LNCaP clone FGC (cell line): ENCODE measurements around the gene CACNA1D.
A peak's percentile ranks its signal among the peaks of the same experiment; 100 is the strongest.
"Not testable (repeated sequence)": the region's sequence is repeated elsewhere in the genome, so short reads cannot be mapped to it uniquely, and the experiment has no call there.

Source experiments
- DNase-seq: peaks from one replicate; pipeline ENCODE4 v3.0.0-alpha.2; 2011; ENCODE audit warnings: low read depth
- H3K4me3 ChIP-seq: 2 replicates; pipeline ENCODE4 v1.5.1; 2011; ENCODE audit warnings: mild to moderate bottlenecking, low read depth, low read length, control low read depth
- TF ChIP-seq, protein P1 (sequence below): IDR thresholded peaks from 2 replicates; pipeline ENCODE4 v1.5.1; 2012; ENCODE audit warnings: mild to moderate bottlenecking; ENCODE audit not compliant: control insufficient read depth, insufficient read depth; ENCODE audit errors: extremely low read depth

The CACNA1D gene

DNA sequence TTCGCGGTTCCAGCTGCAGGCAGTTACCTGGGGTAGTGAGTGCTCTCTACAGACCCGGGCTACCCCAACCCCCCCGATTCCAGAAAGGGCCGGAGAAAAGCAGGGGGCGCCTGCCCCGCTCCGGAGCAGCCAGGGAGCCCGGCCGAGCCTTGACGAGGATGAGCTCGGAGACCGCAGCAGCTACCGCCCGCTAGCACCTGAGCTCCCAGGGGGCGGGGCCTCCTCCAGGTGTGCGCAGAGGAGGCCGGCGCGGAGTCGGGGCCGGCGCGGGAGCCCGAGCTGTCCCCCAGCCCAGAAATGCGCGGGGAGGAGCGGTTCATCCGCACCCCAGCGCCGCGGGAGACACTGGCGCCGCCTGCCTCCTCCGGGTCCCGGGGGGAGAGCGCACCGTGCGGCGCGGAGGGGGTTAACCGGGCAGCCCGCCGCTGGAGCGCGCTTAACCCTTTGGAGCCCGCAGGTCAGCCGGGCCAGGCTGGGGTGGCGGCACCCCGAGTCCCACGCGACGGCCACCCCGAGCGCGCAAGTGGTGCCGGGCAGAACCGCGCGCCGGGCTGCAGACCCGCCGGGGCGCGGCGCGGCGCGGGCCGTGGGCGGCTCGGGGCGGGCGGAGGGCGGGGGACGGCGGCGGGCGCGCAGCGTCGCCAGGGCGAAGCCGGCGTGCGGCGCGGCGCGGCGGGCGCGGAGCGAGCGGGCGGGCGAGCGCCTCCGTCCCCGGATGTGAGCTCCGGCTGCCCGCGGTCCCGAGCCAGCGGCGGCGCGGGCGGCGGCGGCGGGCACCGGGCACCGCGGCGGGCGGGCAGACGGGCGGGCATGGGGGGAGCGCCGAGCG is at the start of gene CACNA1D:
Gene CACNA1D (plus strand): TSS at position 649 of the 829 bp plus-strand sequence. CDS start 556 bp downstream, outside the sequence.
- TF ChIP-seq, protein P1, sequence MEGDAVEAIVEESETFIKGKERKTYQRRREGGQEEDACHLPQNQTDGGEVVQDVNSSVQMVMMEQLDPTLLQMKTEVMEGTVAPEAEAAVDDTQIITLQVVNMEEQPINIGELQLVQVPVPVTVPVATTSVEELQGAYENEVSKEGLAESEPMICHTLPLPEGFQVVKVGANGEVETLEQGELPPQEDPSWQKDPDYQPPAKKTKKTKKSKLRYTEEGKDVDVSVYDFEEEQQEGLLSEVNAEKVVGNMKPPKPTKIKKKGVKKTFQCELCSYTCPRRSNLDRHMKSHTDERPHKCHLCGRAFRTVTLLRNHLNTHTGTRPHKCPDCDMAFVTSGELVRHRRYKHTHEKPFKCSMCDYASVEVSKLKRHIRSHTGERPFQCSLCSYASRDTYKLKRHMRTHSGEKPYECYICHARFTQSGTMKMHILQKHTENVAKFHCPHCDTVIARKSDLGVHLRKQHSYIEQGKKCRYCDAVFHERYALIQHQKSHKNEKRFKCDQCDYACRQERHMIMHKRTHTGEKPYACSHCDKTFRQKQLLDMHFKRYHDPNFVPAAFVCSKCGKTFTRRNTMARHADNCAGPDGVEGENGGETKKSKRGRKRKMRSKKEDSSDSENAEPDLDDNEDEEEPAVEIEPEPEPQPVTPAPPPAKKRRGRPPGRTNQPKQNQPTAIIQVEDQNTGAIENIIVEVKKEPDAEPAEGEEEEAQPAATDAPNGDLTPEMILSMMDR: 0 out of 2 replicates have a peak, but pooled peaks have one; percentile 4
- H3K4me3 ChIP-seq: peak within 1 kb of the TSS; percentile 65
- no peak for DNase-seq

DNA sequence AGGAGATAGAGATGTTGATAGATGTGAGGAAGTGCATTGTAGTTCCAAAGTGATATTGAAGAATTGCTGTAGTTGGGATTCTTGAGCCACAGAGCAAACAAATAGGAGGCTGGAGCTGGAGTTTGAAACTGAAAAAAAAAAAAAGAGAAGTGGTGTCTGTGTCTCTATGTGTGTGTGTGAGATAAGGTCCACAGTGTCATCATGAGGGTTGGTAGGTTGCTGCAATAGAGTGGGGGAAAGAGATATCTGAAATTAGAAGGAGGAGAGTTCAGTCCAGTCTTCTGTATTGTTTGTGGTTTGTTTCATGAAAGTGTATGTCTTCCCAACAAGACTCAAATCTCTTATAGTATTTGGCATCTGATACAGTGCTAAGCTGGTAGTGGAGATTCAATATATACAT is 37.3 kb upstream of the CACNA1D start:
- no peak overlapping the region for H3K4me3 ChIP-seq
- no peak for DNase-seq
- TF ChIP-seq, protein P1: no peak

DNA sequence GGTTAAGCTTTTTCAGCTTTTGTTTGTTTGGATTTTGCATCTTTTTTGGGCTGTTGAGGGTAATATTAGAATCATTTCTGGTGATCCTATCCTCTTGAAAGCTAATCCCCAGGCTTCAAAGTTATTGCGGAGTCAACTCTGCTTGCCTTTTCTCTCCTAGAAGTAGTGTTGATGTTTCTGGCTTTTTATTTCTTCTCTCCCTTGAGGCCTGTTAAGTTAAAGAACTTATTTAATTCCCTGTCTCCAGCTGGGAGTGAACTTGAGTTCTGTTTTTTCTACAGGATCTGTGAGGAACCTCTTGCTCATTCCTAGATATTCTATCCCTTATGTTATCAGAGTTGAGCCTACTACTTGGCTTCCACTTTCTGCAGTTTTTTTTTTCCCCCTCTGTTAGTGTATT is 34.1 kb upstream of the CACNA1D start:
- TF ChIP-seq, protein P1: no peak

DNA sequence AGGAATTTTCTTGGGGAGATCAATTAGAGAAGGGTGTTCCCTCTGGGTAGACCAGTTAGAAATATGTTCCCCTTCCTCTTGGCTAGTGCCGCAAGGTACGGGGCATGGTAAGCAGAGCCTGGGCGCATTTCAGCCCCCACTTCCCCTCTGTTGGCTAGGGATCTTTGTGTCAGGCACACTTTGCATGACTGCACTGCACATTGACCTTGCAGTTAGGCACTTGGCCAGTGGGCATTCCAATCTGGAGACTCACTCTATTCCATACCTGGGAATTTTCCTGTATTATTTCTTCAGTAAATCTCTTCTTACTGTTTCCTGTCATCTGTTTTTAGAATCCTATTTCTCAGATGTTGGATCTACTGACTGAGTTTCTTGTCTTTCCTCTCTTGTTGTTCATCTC is 30.0 kb upstream of the CACNA1D start:
- TF ChIP-seq, protein P1: no peak
- no peak for DNase-seq
- no peak overlapping the region for H3K4me3 ChIP-seq

More for the DNA sequence above, 34.1 kb upstream of the CACNA1D start:
- H3K4me3 ChIP-seq: no peak overlapping the region
- DNase-seq: no peak

DNA sequence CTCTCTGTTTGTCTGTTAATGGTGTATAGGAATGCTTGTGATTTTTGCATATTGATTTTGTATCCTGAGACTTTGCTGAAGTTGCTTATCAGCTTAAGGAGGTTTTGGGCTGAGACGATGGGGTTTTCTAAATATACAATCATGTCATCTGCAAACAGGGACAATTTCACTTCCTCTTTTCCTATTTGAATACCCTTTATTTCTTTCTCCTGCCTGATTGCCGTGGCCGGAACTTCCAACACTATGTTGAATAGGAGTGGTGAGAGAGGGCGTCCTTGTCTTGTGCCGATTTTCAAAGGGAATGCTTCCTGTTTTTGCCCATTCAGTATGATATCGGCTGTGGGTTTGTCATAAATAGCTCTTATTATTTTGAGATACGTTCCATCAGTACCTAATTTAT is 24.7 kb upstream of the CACNA1D start:
- not testable (repeated sequence) for DNase-seq

DNA sequence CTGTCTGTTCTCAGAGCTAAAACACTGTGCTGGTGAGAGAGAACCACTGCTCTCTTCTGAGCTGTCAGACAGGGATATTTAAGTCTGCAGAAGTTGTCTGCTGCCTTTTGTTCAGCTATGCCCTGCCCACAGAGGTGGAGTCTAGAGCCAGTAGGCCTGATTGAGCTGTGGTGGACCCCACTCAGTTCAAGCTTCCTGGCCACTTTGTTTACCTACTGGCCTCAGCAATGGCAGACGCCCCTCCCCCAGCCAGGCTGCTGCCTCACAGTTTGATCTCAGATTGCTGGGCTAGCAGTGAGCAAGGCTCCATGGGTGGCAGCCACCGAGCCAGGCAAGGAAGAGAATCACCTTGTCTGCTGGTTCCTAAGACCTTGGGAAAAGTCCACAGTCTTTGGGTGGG is 21.0 kb upstream of the CACNA1D start:
- TF ChIP-seq, protein P1: no peak
- no peak overlapping the region for H3K4me3 ChIP-seq
- no peak for DNase-seq

More for the DNA sequence above, 24.7 kb upstream of the CACNA1D start:
- not testable (repeated sequence) for H3K4me3 ChIP-seq

DNA sequence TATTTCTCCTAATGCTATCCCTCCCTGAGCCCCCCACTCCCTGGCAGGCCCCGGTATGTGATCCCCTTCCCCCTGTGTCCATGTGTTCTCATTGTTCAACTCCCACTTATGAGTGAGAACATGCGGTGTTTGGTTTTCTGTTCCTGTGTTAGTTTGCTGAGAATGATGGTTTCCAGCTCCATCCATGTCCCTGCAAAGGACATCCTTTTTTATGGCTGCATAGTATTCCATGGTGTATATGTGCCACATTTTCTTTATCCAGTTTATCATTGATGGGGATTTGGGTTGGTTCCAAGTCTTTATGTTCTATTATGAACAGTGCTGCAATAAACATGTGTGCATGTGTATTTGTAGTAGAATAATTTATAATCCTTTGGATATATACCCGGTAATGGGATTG is 18.0 kb upstream of the CACNA1D start:
- not testable (repeated sequence) for DNase-seq, H3K4me3 ChIP-seq

DNA sequence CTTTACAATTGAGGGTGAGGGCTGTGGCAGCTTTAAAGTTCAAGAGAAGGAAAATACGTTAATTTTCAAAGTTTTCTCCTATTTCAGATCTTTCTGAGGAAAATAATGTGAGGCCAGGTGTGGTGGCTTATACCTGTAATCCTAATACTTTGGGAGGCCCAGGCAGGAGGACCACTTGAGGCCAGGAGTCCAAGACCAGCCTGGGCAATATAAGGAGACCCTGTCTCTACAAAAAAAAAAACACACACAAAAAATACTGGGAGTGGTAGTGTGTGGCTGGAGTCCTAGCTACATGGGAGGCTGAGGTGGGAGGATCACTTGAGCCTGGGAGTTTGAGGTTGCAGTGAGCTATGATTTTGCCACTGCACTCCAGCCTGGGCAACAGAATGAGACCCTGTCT is 16.7 kb upstream of the CACNA1D start:
- not testable (repeated sequence) for H3K4me3 ChIP-seq, DNase-seq
